Osteocyte (in vitro differentiated cells): ENCODE data around the gene C20orf204. TPM values are rescaled to one million over a fixed set of nuclear protein-coding genes. Genes with fewer than 3 reads are reported as not detected.

ENCODE experiments used
- DNase-seq: peaks from one replicate; pipeline ENCODE4 v3.0.0; 2021; ENCODE audit warnings: mixed read lengths; ENCODE audit not compliant: unreplicated experiment; ENCODE audit errors: extremely low spot score
- H3K27ac Mint-ChIP-seq: one replicate; pipeline ENCODE4 v1.8.0; 2021; ENCODE audit warnings: mild to moderate bottlenecking, mixed read lengths; ENCODE audit not compliant: unreplicated experiment
- H3K27me3 Mint-ChIP-seq: one replicate; pipeline ENCODE4 v1.8.0; 2021; ENCODE audit warnings: mixed read lengths; ENCODE audit not compliant: unreplicated experiment
- H3K36me3 Mint-ChIP-seq: one replicate; pipeline ENCODE4 v1.8.0; 2021; ENCODE audit warnings: mixed read lengths; ENCODE audit not compliant: unreplicated experiment
- H3K4me1 Mint-ChIP-seq: one replicate; pipeline ENCODE4 v1.8.0; 2021; ENCODE audit warnings: mixed read lengths; ENCODE audit not compliant: unreplicated experiment
- H3K4me3 Mint-ChIP-seq: one replicate; pipeline ENCODE4 v1.8.0; 2021; ENCODE audit warnings: mild to moderate bottlenecking, moderate library complexity, mixed read lengths; ENCODE audit not compliant: unreplicated experiment
- H3K9me3 Mint-ChIP-seq: one replicate; pipeline ENCODE4 v1.8.0; 2021; ENCODE audit warnings: mixed read lengths; ENCODE audit not compliant: unreplicated experiment
- CTCF ChIP-seq: fragments of 200-600 bp; sonication (generic); IDR thresholded peaks from 2 replicates; pipeline ENCODE4 v1.5.0; 2021; ENCODE audit warnings: antibody characterized with exemption, mild to moderate bottlenecking, moderate library complexity
- total RNA-seq: library from RNA; stranded (reverse); gene quantifications from 2 replicates; pipeline ENCODE4 v1.2.1, GENCODE V29; 2021

Gene C20orf204
- total RNA-seq, 1 donor from 2014 or later: 1.3 TPM

- Mint-ChIP-seq H3K4me1 (peaks cover 9% of the 10 kb centered on the region), H3K27ac (no peak overlapping the region), H3K36me3 (peaks cover 5% of the 10 kb centered on the region), H3K27me3 (no peaks in the 10 kb centered on the region), H3K4me3 (no peak overlapping the region), H3K9me3 (no peaks in the 10 kb centered on the region)
- no peak for DNase-seq
- no peak for TF ChIP-seq CTCF
These were observed 38.3 kb downstream of the C20orf204 start for GRCh38 chr20:64074184-64074789.

GRCh38 chr20:64074963-64075362 is 39.0 kb downstream of the C20orf204 start:
- H3K27ac Mint-ChIP-seq: no peak overlapping the region
- no peak for DNase-seq
- H3K4me3 Mint-ChIP-seq: no peak overlapping the region
- peaks cover 5% of the 10 kb centered on the region for H3K36me3 Mint-ChIP-seq
- no peaks in the 10 kb centered on the region for H3K27me3 Mint-ChIP-seq
- H3K9me3 Mint-ChIP-seq: no peaks in the 10 kb centered on the region
- no peak for TF ChIP-seq CTCF
- H3K4me1 Mint-ChIP-seq: peaks cover 9% of the 10 kb centered on the region

GRCh38 chr20:64075556-64075955 is 39.6 kb downstream of the C20orf204 start:
- H3K9me3 Mint-ChIP-seq: no peaks in the 10 kb centered on the region
- no peak for TF ChIP-seq CTCF

GRCh38 chr20:64076061-64076997 is 40.3 kb downstream of the C20orf204 start:
- no peak overlapping the region for H3K27ac Mint-ChIP-seq
- peaks cover 17% of the 10 kb centered on the region for H3K4me1 Mint-ChIP-seq
- no peaks in the 10 kb centered on the region for H3K27me3 Mint-ChIP-seq
- TF ChIP-seq CTCF: no peak
- no peak for DNase-seq
- peaks cover 5% of the 10 kb centered on the region for H3K36me3 Mint-ChIP-seq
- H3K4me3 Mint-ChIP-seq: no peak overlapping the region
- H3K9me3 Mint-ChIP-seq: no peaks in the 10 kb centered on the region

More at GRCh38 chr20:64075556-64075955, 39.6 kb downstream of the C20orf204 start:
- no peak for DNase-seq
- Mint-ChIP-seq H3K4me1 (peaks cover 15% of the 10 kb centered on the region), H3K27ac (no peak overlapping the region), H3K36me3 (peaks cover 5% of the 10 kb centered on the region), H3K4me3 (no peak overlapping the region), H3K27me3 (no peaks in the 10 kb centered on the region)

GRCh38 chr20:64077094-64077493 is 41.1 kb downstream of the C20orf204 start:
- DNase-seq: no peak
- H3K27me3 Mint-ChIP-seq: no peaks in the 10 kb centered on the region
- TF ChIP-seq CTCF: no peak
- peaks cover 23% of the 10 kb centered on the region for H3K4me1 Mint-ChIP-seq
- H3K36me3 Mint-ChIP-seq: peaks cover 5% of the 10 kb centered on the region
- no peak overlapping the region for H3K27ac Mint-ChIP-seq
- no peaks in the 10 kb centered on the region for H3K9me3 Mint-ChIP-seq
- no peak overlapping the region for H3K4me3 Mint-ChIP-seq
